COR-L47 (cell line): Measurements from ENCODE around the gene SMIM10L2A.
"Not testable (repeated sequence)": the region's sequence is repeated elsewhere in the genome, so short reads cannot be mapped to it uniquely, and the experiment has no call there.

ENCODE experiments used
- DNase-seq: peaks from one replicate; lab custom pipeline; 2025; lab: John Stamatoyannopoulos, UW

SMIM10L2A gene

GRCh38 chrX:135421932-135422809, at the start of gene SMIM10L2A:
TSS of gene SMIM10L2A (plus strand) at chrX:135421944. CDS start at chrX:135422132, 188 bp downstream.
- DNase-seq = no peak

- DNase-seq = no peak
Measured at GRCh38 chrX:135373357-135373756, 48.4 kb upstream of the SMIM10L2A start.

GRCh38 chrX:135382260-135382659, 39.5 kb upstream of the SMIM10L2A start:
- DNase-seq = no peak

- DNase-seq = no peak
Measured at GRCh38 chrX:135383249-135383648, 38.5 kb upstream of the SMIM10L2A start.

GRCh38 chrX:135384161-135384836, 37.4 kb upstream of the SMIM10L2A start:
- DNase-seq = no peak

GRCh38 chrX:135388841-135389240, 32.9 kb upstream of the SMIM10L2A start:
- DNase-seq = no peak

- no peak for DNase-seq
Measured at GRCh38 chrX:135389243-135389642, 32.5 kb upstream of the SMIM10L2A start.

GRCh38 chrX:135389717-135390116, 32.0 kb upstream of the SMIM10L2A start:
- DNase-seq = no peak

- DNase-seq = no peak
Measured at GRCh38 chrX:135391734-135392133, 30.0 kb upstream of the SMIM10L2A start.

GRCh38 chrX:135393051-135393450, 28.7 kb upstream of the SMIM10L2A start:
- DNase-seq = no peak

- no peak for DNase-seq
Measured at GRCh38 chrX:135395064-135395463, 26.7 kb upstream of the SMIM10L2A start.

GRCh38 chrX:135396109-135396508, 25.6 kb upstream of the SMIM10L2A start:
- no peak for DNase-seq

GRCh38 chrX:135396566-135396965, 25.2 kb upstream of the SMIM10L2A start:
- no peak for DNase-seq

GRCh38 chrX:135397652-135398051, 24.1 kb upstream of the SMIM10L2A start:
- DNase-seq = no peak

GRCh38 chrX:135403374-135403773, 18.4 kb upstream of the SMIM10L2A start:
- DNase-seq = no peak

- not testable (repeated sequence) for DNase-seq
Measured at GRCh38 chrX:135406428-135406827, 15.3 kb upstream of the SMIM10L2A start.

- DNase-seq = no peak
Measured at GRCh38 chrX:135408794-135409193, 12.9 kb upstream of the SMIM10L2A start.

GRCh38 chrX:135410861-135411627, 10.7 kb upstream of the SMIM10L2A start:
- DNase-seq = no peak

GRCh38 chrX:135411893-135412292, 9.9 kb upstream of the SMIM10L2A start:
- no peak for DNase-seq

GRCh38 chrX:135416546-135416945, 5.2 kb upstream of the SMIM10L2A start:
- DNase-seq = no peak

GRCh38 chrX:135420831-135421230, 913 bp upstream of the SMIM10L2A start:
- no peak for DNase-seq

- peak; percentile 23 for DNase-seq
Measured at GRCh38 chrX:135421537-135421931, 210 bp upstream of the SMIM10L2A start.

GRCh38 chrX:135422810-135423168, 1.0 kb downstream of the SMIM10L2A start:
- not testable (repeated sequence) for DNase-seq
